Effector memory CD4-positive, alpha-beta T cell (primary cell): ENCODE measurements around the gene THAP7.

ENCODE experiments used
- DNase-seq, 3 donors: peaks; one replicate each; pipeline ENCODE4 v3.0.0-alpha.2; 2020
- H3K27ac ChIP-seq: 2 replicates; pipeline ENCODE4 v1.7.0; 2013; ENCODE audit warnings: mild to moderate bottlenecking, low read length, moderate library complexity; ENCODE audit not compliant: insufficient read depth, poor library complexity, severe bottlenecking
- H3K27me3 ChIP-seq: replicated peaks from 2 replicates; pipeline ENCODE4 v1.7.0; 2013; ENCODE audit warnings: mild to moderate bottlenecking, low read length; ENCODE audit not compliant: insufficient read depth, control insufficient read depth, poor library complexity, severe bottlenecking
- H3K36me3 ChIP-seq: 2 replicates; pipeline ENCODE4 v1.7.0; 2013; ENCODE audit warnings: mild to moderate bottlenecking, low read length, moderate library complexity; ENCODE audit not compliant: control insufficient read depth, insufficient read depth
- H3K4me1 ChIP-seq: 2 replicates; pipeline ENCODE4 v1.7.0; 2013; ENCODE audit warnings: low read length, mild to moderate bottlenecking; ENCODE audit not compliant: control insufficient read depth, insufficient read depth, poor library complexity, severe bottlenecking
- H3K4me3 ChIP-seq: 2 replicates; pipeline ENCODE4 v1.7.0; 2013; ENCODE audit warnings: low read length, low read depth, mild to moderate bottlenecking; ENCODE audit not compliant: insufficient read depth, poor library complexity, severe bottlenecking
- H3K9me3 ChIP-seq: 2 replicates; pipeline ENCODE4 v1.7.0; 2013; ENCODE audit warnings: mild to moderate bottlenecking, low read length, moderate library complexity; ENCODE audit not compliant: control insufficient read depth

THAP7 gene

GRCh38 chr22:20982563-20982882 is 19.4 kb downstream of the THAP7 start:
- no peaks in the 10 kb centered on the region for H3K27me3 ChIP-seq
- no peak for DNase-seq
- H3K9me3 ChIP-seq, result no peaks in the 10 kb centered on the region
- H3K27ac ChIP-seq, result peak overlapping the region; percentile 64
- H3K4me3 ChIP-seq, result peak overlapping the region; percentile 70
- H3K4me1 ChIP-seq, result peaks cover 19% of the 10 kb centered on the region
- H3K36me3 ChIP-seq, result peaks cover 11% of the 10 kb centered on the region

- Histone ChIP-seq H3K27me3 (no peaks in the 10 kb centered on the region), H3K9me3 (no peaks in the 10 kb centered on the region), H3K27ac (peak within 1 kb of the TSS; percentile 64), H3K36me3 (peaks cover 11% of the 10 kb centered on the region), H3K4me1 (peaks cover 19% of the 10 kb centered on the region), H3K4me3 (peak within 1 kb of the TSS; percentile 70)
- peak; percentile 42 to 51 (median 48) for DNase-seq
These were observed 19.9 kb downstream of the THAP7 start, which contains the start of gene LZTR1 for GRCh38 chr22:20981787-20982562. Gene LZTR1 (plus strand): TSS chr22:20982297. CDS start chr22:20982372, 75 bp downstream.

GRCh38 chr22:20980938-20981722 is 20.8 kb downstream of the THAP7 start:
- no peaks in the 10 kb centered on the region for H3K9me3 ChIP-seq
- peaks cover 5% of the 10 kb centered on the region for H3K36me3 ChIP-seq
- H3K4me3 ChIP-seq, result peak overlapping the region; percentile 70
- peaks cover 19% of the 10 kb centered on the region for H3K4me1 ChIP-seq
- no peaks in the 10 kb centered on the region for H3K27me3 ChIP-seq
- DNase-seq, result no peak
- peak overlapping the region; percentile 64 for H3K27ac ChIP-seq

GRCh38 chr22:20980523-20980922 is 21.4 kb downstream of the THAP7 start:
- Histone ChIP-seq H3K4me1 (peaks cover 19% of the 10 kb centered on the region), H3K36me3 (peaks cover 5% of the 10 kb centered on the region), H3K27ac (no peak overlapping the region), H3K27me3 (no peaks in the 10 kb centered on the region), H3K9me3 (no peaks in the 10 kb centered on the region), H3K4me3 (no peak overlapping the region)
- DNase-seq, result no peak

GRCh38 chr22:20979940-20980453 is 21.9 kb downstream of the THAP7 start:
- H3K36me3 ChIP-seq, result peaks cover 5% of the 10 kb centered on the region
- no peaks in the 10 kb centered on the region for H3K9me3 ChIP-seq
- peaks cover 19% of the 10 kb centered on the region for H3K4me1 ChIP-seq
- DNase-seq, result no peak
- no peaks in the 10 kb centered on the region for H3K27me3 ChIP-seq
- H3K27ac ChIP-seq, result no peak overlapping the region
- no peak overlapping the region for H3K4me3 ChIP-seq

GRCh38 chr22:20979243-20979809 is 22.6 kb downstream of the THAP7 start:
- peaks cover 19% of the 10 kb centered on the region for H3K4me1 ChIP-seq
- peaks cover under 1% of the 10 kb centered on the region for H3K36me3 ChIP-seq
- peak; percentile 41 to 51 (median 44) for DNase-seq
- no peak overlapping the region for H3K4me3 ChIP-seq
- H3K27me3 ChIP-seq, result no peaks in the 10 kb centered on the region
- H3K27ac ChIP-seq, result no peak overlapping the region
- no peaks in the 10 kb centered on the region for H3K9me3 ChIP-seq

- H3K4me3 ChIP-seq, result no peak overlapping the region
- no peak for DNase-seq
These were observed 23.5 kb downstream of the THAP7 start for GRCh38 chr22:20978419-20978818.

GRCh38 chr22:20977516-20978170 is 24.3 kb downstream of the THAP7 start:
- Histone ChIP-seq H3K4me3 (no peak overlapping the region), H3K36me3 (no peaks in the 10 kb centered on the region), H3K9me3 (no peaks in the 10 kb centered on the region), H3K27ac (no peak overlapping the region), H3K27me3 (no peaks in the 10 kb centered on the region), H3K4me1 (peaks cover 17% of the 10 kb centered on the region)
- DNase-seq, result no peak

More at GRCh38 chr22:20978419-20978818, 23.5 kb downstream of the THAP7 start:
- no peaks in the 10 kb centered on the region for H3K27me3 ChIP-seq
- H3K9me3 ChIP-seq, result no peaks in the 10 kb centered on the region
- H3K36me3 ChIP-seq, result no peaks in the 10 kb centered on the region
- peaks cover 19% of the 10 kb centered on the region for H3K4me1 ChIP-seq
- no peak overlapping the region for H3K27ac ChIP-seq

- H3K9me3 ChIP-seq, result no peaks in the 10 kb centered on the region
- H3K36me3 ChIP-seq, result no peaks in the 10 kb centered on the region
- H3K27me3 ChIP-seq, result no peaks in the 10 kb centered on the region
- no peak overlapping the region for H3K27ac ChIP-seq
- DNase-seq, result no peak
- H3K4me1 ChIP-seq, result peaks cover 13% of the 10 kb centered on the region
- H3K4me3 ChIP-seq, result no peak overlapping the region
These were observed 24.9 kb downstream of the THAP7 start for GRCh38 chr22:20977019-20977418.
